NCI-H82 (cell line): ENCODE data around the gene APLP2.
"Not testable (repeated sequence)": the region's sequence is repeated elsewhere in the genome, so short reads cannot be mapped to it uniquely, and the experiment has no call there.

Source experiments
- DNase-seq: peaks from one replicate; lab custom pipeline; 2025; lab: John Stamatoyannopoulos, UW

APLP2 gene

DNA sequence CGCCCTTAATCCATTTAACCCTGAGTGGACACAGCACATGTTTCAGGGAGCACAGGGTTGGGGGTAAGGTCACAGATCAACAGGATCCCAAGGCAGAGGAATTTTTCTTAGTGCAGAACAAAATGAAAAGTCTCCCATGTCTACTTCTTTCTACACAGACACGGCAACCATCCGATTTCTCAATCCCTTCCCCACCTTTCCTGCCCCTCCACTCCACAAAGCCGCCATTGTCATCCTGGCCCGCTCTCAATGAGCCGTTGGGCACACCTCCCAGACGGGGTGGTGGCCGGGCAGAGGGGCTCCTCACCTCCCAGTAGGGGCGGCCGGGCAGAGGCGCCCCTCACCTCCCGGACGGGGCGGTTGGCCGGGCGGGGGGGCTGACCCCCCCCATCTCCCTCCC, 20.8 kb downstream of the APLP2 start:
- not testable (repeated sequence) for DNase-seq

DNA sequence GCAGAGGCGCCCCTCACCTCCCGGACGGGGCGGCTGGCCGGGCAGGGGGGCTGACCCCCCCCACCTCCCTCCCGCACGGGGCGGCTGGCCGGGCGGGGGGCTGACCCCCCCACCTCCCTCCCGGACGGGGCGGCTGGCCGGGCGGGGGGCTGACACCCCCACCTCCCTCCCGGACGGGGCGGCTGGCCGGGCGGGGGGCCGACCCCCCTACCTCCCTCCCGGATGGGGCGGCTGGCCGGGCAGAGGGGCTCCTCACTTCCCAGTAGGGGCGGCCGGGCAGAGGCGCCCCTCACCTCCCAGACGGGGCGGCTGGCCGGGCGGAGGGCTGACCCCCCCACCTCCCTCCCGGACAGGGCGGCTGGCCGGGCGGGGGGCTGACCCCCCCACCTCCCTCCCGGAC, 21.5 kb downstream of the APLP2 start:
- not testable (repeated sequence) for DNase-seq

DNA sequence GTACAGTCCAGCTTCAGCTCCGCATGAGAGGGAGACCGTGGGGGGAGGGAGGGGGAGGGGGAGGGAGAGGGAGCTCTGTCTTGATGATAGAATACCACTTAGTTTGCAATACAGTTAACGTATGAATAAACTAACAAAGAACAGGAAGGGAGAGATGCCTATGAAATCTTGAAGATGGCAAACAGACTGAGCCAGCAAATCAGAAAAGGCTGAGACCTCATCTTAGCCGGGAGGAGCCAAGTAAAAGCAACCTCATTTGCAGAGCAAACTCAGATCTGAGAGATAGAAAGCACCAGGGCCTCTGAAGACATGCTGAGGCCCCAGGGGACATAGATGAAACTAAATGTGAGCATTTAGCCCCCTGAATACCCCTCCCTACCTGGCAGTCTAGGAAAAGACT, 23.0 kb downstream of the APLP2 start:
- no peak for DNase-seq

DNA sequence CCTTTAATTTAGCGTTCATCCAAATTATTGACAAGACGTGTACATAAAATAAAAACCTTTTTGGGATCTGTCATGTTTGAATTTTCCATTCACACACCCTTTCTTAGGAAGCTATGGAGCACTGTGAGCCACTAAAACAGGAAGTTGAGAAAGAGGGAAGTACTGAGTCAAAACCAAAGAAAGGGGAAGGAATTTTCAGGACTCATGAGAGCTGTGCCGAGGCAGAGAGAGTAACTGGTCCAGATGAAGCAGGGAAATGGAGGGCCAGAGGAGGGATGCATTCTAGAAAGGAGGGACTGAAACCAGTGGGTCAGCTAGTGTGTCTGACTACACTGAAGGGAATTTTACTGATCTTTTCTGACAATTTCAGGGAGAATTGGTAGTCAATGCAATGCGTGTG, 24.9 kb downstream of the APLP2 start:
- no peak for DNase-seq

- DNase-seq, result no peak
Observed at GRCh38 chr11:130095326-130095725, 25.6 kb downstream of the APLP2 start.

DNA sequence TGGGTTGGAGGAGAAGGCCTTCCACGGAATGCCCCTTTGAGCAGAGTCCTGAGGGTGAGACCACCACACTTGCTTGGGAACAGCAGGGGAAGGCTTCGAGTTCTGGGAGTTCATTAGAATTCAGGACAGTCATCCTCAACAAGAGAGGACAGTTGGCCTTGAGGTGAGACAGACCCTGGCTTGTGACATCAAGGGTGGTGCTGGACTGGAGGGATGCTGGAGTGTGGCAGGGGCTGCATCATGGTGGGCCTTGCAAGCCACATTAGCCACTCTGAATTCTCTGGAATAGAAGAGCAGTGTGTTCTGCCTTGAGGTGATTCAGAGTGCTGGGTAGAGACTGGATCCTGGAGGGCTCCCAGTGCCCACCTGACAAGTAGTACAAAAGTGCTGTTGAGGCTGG, 26.3 kb downstream of the APLP2 start:
- no peak for DNase-seq

GRCh38 chr11:130096823-130097222, 27.1 kb downstream of the APLP2 start:
- DNase-seq, result no peak

DNA sequence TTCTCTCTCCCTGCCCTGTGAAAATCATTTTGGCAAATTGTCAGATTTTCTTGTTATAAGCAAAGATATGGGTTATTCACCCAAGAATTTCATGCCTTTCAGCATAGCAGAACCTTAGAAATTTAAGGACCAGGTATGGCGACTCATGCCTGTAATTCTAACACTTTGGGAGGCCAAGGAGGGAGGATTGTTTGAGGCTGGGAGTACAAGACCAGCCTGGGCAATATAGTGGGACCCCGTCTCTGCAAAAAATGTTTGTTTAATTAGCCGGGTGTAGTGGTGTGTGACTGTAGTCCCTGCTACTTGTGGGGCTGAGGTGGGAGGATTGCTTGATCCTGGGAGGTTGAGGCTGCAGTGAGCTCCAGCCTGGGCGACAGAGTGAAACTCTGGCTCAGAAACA, 27.6 kb downstream of the APLP2 start:
- DNase-seq, result no peak

DNA sequence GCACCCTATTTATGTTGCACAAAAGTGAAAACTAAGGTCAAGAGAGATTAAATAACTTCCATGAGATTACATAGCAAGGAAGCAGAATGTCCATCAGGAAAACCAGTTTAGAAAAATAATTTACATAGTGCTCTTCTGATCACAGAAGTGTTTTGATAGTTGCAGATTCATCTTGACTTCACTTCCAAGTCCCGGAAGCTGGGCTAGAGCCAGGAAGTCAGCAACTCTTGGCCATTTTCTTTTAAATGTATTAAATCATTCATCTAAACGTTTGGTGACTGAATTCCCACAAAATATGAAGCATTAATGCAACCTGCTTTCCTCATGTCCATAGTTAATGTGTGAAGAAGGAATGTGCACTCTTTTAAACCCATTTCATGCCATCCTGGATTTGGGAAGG, 29.7 kb downstream of the APLP2 start:
- no peak for DNase-seq

DNA sequence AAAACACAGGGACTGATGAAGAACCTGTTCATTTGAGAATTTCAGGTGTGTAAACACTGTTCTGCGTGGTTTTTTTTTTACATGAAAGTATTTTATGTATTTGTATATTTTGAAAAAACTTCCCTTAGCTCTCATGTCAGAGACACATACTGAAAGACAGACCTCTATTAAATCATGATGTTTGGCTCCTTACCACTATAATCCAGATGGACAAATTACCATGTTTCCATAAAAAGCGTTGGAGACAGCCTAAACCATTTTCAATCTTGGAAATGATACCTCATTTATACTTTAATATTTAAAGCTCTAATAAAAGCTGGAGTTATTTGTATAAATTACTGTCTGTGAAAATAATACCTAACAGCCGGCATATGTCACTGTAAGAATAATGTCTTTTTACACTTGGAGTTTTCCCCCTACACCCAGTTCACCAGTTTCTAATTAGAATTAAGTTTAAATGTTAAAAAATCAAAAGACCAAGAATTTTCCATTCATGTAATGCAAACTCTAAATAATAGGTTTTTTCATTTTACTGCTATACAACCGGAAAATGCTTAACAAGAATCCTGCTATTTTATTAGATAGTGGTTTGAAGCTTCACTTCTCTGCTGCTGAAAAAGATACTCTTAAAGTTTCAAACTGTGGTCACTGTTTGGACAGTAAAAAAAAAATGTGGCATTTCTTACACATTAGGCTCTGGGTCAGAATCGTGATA, 30.8 kb downstream of the APLP2 start:
- DNase-seq, result no peak

DNA sequence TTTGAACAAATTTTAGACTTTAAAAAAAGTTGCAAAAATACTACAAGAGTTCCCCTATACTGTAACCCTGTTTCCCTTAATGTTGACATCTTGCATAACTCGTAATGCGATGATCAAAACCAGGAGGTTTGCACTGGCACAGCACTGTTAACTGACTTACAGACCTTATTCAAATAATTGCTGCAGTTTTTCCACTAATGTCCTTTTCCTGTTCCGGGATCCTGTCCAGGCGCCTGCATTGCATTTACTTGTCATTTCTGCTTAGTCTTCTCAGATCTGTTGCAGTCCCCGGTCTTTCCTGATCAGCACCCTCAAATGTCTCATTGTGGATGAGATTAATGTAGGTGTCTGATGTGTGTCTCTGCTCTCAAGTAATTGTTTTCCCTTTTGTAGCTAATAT, 32.0 kb downstream of the APLP2 start:
- DNase-seq, result no peak

GRCh38 chr11:130102301-130103249, 32.9 kb downstream of the APLP2 start:
- DNase-seq, result peak; percentile 40

DNA sequence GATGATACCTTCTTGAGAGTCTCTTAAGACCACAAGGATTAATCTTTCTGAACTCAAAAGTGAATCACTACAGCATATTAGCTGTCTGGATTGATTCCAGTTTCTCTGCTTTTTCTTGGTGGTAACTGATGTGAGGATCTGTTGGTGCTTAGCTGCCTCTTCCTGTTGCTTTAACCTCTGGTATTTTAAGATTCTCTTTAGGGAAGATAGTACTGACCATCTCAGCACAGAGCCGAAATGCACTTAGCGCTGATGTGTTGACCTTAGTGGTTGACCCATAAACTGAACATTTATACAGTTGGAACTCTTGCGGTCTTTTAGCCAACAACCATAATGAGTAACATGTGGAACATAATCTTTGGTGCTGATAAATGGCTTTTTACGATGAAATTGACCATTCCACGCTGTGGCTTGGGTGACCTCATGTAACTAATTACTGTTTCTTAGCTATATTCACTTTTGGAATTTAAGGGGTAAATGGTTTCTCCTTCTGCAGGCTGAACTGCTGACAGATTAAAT, 33.7 kb downstream of the APLP2 start:
- DNase-seq, result peak; percentile 40

GRCh38 chr11:130106381-130106780, 36.7 kb downstream of the APLP2 start:
- DNase-seq, result no peak

DNA sequence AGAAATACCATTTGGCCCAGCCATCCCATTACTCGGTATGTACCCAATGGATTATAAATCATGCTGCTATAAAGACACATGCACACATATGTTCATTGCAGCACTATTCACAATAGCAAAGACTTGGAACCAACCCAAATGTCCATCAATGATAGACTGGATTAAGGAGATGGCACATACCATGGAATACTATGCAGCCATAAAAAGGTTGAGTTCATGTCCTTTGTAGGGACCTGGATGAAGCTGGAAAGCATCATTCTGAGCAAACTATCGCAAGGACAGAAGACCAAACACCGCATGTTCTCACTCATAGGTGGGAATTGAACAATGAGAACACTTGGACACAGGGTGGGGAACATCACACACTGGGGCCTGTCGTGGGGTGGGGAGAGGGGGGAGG, 39.0 kb downstream of the APLP2 start:
- not testable (repeated sequence) for DNase-seq

GRCh38 chr11:130109386-130109785, 39.7 kb downstream of the APLP2 start:
- DNase-seq, result no peak

GRCh38 chr11:130110339-130111108, 40.8 kb downstream of the APLP2 start:
- no peak for DNase-seq

DNA sequence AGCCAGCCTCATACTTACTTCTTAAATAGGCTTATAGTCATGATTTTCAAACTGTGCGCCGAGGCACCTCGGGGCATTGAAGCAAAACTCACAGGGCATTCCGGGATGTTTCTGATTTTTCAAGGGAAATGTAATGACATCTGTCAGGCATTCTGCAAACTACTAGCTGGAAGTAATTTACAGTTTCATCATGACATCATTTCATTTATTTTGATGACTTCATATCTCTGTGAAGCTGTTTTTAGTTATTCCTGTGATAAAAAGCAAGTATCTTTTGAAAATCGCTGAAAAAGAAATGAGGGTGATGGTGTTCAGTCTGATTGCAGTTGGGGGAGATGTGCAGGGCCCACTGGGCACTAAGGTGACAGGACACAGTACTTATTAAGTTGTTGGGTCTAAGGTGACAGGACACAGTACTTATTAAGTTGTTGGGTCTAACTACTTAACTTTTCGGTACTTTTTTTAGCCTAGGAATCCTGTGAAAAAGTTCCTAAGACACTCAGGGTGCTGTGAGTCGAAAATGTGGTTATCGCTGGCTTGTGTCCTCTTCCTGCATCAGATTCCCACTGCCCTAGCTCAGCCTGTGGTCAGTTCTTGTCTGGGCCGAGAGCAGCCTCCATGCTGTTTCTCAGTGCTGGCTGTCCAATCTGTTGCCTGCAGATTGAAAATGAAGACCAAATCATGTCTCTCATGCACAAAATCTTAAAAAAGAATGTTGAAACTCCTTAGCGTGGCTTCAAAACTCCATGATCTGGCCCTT, 42.6 kb downstream of the APLP2 start:
- DNase-seq, result no peak

- no peak for DNase-seq
Observed at GRCh38 chr11:130114281-130114680, 44.6 kb downstream of the APLP2 start.

GRCh38 chr11:130114726-130115125, 45.0 kb downstream of the APLP2 start:
- no peak for DNase-seq

- no peak for DNase-seq
Observed at GRCh38 chr11:130115218-130115617, 45.5 kb downstream of the APLP2 start.

GRCh38 chr11:130118165-130118564, 48.5 kb downstream of the APLP2 start:
- DNase-seq, result no peak
